Parathyroid adenoma (tissue), 2 donors: ENCODE data around the gene TBX4.
"Not testable (repeated sequence)": the region's sequence is repeated elsewhere in the genome, so short reads cannot be mapped to it uniquely, and the experiment has no call there.

Experiments
- H2AFZ ChIP-seq: fragments of 300-600 bp; sonication (generic); one replicate; pipeline ENCODE4 v1.7.0; 2017; ENCODE audit warnings: antibody characterized with exemption, mild to moderate bottlenecking
- H3K27ac ChIP-seq: fragments of 300-600 bp; sonication (generic); one replicate; pipeline ENCODE4 v1.7.0; 2017
- H3K27me3 ChIP-seq: fragments of 300-600 bp; sonication (generic); one replicate; pipeline ENCODE4 v1.7.0; 2017; ENCODE audit warnings: low read length; ENCODE audit not compliant: control insufficient read depth, insufficient read depth
- H3K36me3 ChIP-seq: fragments of 300-600 bp; sonication (generic); one replicate; pipeline ENCODE4 v1.7.0; 2017; ENCODE audit warnings: low read length; ENCODE audit not compliant: control insufficient read depth, insufficient read depth
- H3K4me1 ChIP-seq: fragments of 300-600 bp; sonication (generic); one replicate; pipeline ENCODE4 v1.7.0; 2017; ENCODE audit warnings: control low read depth
- H3K4me2 ChIP-seq: fragments of 300-600 bp; sonication (generic); one replicate; pipeline ENCODE4 v1.7.0; 2017; ENCODE audit warnings: low read length
- H3K4me3 ChIP-seq: fragments of 300-600 bp; sonication (generic); one replicate; pipeline ENCODE4 v1.7.0; 2017; ENCODE audit warnings: low read depth, low read length
- H3K79me2 ChIP-seq: fragments of 300-600 bp; sonication (generic); one replicate; pipeline ENCODE4 v1.7.0; 2017; ENCODE audit warnings: control low read depth
- H3K9ac ChIP-seq: fragments of 300-600 bp; sonication (generic); one replicate; pipeline ENCODE4 v1.7.0; 2017; ENCODE audit warnings: mild to moderate bottlenecking
- H3K9me3 ChIP-seq: fragments of 300-600 bp; sonication (generic); one replicate; pipeline ENCODE4 v1.7.0; 2017; ENCODE audit warnings: low read length; ENCODE audit not compliant: control insufficient read depth
- TF ChIP-seq, protein P1 (sequence below): fragments of 300-600 bp; sonication (generic); IDR thresholded peaks from one replicate; pipeline ENCODE4 v1.7.0; 2017; ENCODE audit warnings: antibody characterized with exemption, mild to moderate bottlenecking
- donor health status: primary hyperparathyroidism.

Gene TBX4

DNA sequence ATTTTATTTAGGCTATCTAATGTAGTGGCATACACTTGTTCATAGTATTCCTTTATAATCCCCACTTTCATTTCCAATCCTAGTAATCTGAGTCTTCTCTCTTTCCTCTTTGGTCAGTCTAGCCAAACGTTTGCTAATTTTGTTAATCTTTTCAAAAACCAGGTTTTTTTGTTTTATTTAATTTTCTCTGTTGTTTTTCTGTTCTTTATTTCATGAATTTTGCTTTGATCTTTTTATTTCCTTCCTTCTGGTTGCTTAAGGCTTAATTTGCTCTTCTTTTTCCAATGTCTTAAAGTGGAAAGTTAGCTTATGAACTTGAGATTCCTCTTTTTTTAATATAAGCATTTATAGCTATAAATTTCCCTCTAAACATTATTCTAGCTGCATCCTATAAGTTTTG is 69.9 kb downstream of the TBX4 start:
- Histone ChIP-seq H3K4me1 (no peaks in the 10 kb centered on the region), H3K36me3 (no peaks in the 10 kb centered on the region), H2AFZ (no peak overlapping the region), H3K27me3 (no peaks in the 10 kb centered on the region), H3K9me3 (no peaks in the 10 kb centered on the region), H3K79me2 (no peaks in the 10 kb centered on the region), H3K9ac (no peak overlapping the region), H3K4me3 (no peak overlapping the region), H3K4me2 (no peak overlapping the region), H3K27ac (no peak overlapping the region)
- TF ChIP-seq, protein P1, sequence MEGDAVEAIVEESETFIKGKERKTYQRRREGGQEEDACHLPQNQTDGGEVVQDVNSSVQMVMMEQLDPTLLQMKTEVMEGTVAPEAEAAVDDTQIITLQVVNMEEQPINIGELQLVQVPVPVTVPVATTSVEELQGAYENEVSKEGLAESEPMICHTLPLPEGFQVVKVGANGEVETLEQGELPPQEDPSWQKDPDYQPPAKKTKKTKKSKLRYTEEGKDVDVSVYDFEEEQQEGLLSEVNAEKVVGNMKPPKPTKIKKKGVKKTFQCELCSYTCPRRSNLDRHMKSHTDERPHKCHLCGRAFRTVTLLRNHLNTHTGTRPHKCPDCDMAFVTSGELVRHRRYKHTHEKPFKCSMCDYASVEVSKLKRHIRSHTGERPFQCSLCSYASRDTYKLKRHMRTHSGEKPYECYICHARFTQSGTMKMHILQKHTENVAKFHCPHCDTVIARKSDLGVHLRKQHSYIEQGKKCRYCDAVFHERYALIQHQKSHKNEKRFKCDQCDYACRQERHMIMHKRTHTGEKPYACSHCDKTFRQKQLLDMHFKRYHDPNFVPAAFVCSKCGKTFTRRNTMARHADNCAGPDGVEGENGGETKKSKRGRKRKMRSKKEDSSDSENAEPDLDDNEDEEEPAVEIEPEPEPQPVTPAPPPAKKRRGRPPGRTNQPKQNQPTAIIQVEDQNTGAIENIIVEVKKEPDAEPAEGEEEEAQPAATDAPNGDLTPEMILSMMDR: no peak

DNA sequence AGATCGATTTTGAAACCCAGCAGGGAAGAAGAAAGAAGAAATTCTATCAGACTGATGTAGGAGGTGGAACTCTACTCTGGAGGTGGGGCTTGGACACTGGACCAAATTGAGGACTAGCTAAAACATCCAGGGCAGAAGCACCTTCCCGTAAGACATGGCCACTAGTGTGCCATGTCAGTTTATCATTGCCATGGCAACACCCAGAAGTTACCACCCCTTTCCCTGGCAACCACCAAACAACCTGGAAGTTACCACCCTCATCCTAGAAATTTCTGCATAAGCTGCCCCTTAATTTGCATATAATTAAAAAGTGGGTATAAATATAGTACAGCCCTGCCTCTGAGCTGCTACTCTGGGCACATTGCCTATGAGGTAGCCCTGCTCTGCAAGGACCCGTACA is 72.1 kb downstream of the TBX4 start:
- TF ChIP-seq, protein P1: no peak
- Histone ChIP-seq H3K79me2 (no peaks in the 10 kb centered on the region), H3K4me3 (no peak overlapping the region), H3K27me3 (no peaks in the 10 kb centered on the region), H2AFZ (no peak overlapping the region), H3K9ac (no peak overlapping the region), H3K4me1 (no peaks in the 10 kb centered on the region), H3K36me3 (no peaks in the 10 kb centered on the region), H3K9me3 (no peaks in the 10 kb centered on the region), H3K4me2 (no peak overlapping the region), H3K27ac (no peak overlapping the region)

DNA sequence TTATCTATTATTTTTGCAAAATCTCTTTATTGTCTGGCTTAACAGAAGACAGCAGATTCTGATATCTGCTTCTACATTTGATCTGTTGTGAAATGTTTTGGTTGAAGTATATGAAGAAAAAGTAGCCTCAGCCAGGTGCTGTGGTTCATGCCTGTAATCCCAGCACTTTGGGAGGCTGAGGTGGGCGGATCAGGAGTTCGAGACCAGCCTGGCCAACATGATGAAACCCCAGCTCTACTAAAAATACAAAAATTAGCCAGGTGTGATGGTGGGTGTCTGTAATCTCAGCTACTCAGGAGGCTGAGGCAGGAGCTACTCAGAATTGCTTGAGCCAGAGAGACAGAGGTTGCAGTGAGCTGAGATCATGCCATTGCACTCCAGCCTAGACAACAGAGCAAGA is 75.2 kb downstream of the TBX4 start:
- H3K9me3 ChIP-seq, H3K4me1 ChIP-seq, H3K4me3 ChIP-seq, H3K27ac ChIP-seq, H2AFZ ChIP-seq, H3K9ac ChIP-seq, H3K36me3 ChIP-seq, H3K4me2 ChIP-seq, H3K79me2 ChIP-seq, H3K27me3 ChIP-seq: not testable (repeated sequence)

DNA sequence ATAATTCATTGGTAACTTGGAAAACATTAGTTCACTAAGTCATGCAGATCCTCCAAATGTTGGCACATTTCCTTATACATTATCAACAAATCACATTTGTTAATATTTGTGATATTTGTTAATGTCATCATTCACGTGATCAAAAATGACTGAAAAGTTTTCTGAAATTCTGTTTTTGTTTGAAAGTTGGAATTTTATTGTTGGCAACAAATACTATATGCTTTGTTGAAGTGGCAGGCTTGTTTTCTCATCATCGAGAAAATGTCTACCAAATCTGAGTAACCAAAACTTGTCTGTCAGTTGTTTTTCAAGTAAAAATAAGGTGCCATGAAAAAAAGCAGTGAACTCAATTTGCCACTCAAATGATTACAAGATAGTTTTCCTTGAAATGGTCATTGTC is 75.9 kb downstream of the TBX4 start:
- TF ChIP-seq, protein P1: no peak
- Histone ChIP-seq H2AFZ (no peak overlapping the region), H3K4me2 (no peak overlapping the region), H3K4me1 (no peaks in the 10 kb centered on the region), H3K9me3 (no peaks in the 10 kb centered on the region), H3K27me3 (no peaks in the 10 kb centered on the region), H3K79me2 (no peaks in the 10 kb centered on the region), H3K27ac (no peak overlapping the region), H3K4me3 (no peak overlapping the region), H3K9ac (no peak overlapping the region), H3K36me3 (no peaks in the 10 kb centered on the region)

DNA sequence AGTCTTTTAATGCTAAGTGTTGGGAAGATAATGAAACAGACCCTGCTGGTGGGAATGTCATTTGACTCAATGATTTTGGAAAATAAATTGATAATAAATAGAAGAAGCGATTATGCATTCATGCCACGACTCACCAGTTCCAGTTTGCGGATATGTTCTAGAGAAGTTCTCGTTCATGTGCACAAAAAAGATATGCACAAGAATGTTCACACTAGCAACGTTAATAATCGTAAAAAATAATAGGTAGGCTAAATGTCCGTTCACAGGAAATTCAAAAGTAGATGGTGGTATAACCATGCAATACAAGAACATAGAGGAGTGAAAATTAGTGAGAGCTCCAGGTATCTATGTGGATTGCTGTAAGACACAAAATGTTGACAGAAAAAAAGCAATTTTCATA is 79.0 kb downstream of the TBX4 start:
- Histone ChIP-seq H3K27ac (no peak overlapping the region), H3K9ac (no peak overlapping the region), H3K79me2 (no peaks in the 10 kb centered on the region), H3K4me1 (no peaks in the 10 kb centered on the region), H3K9me3 (no peaks in the 10 kb centered on the region), H3K27me3 (no peaks in the 10 kb centered on the region), H3K36me3 (no peaks in the 10 kb centered on the region), H3K4me3 (no peak overlapping the region), H3K4me2 (no peak overlapping the region), H2AFZ (no peak overlapping the region)
- TF ChIP-seq, protein P1: no peak
